ENCODE results near the gene VPS26B.

DNA sequence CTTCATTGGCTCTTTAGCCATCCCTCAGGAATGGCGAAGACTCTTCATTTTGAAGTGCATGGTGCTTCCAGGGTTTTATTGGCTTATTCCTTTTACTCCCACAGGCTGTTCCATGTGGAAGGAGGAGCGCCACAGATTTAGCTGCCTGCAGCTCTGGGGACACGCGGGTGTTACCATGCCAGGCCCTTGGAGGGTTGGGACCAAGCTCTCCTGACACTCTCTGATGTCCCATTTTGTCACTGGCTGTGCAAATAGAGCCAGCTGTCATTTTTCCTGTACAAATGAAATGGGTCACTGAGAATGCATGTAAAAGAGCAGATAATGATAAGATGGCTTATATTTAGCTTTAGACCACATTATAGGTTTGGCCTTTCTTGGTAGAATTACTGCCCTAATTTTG, 19.4 kb downstream of the VPS26B start:
- no peak for TF ChIP-seq EZH2 (IDR thresholded peaks at IDR 0.05; ENCODE audit: insufficient read depth, poor library complexity, severe bottlenecking)
- TF ChIP-seq EZH2phosphoT487 (IDR thresholded peaks at IDR 0.05; ENCODE audit: insufficient read depth, low read depth): no peak
